ENCODE results near the gene PLD1. TPM values are rescaled to one million over a fixed set of nuclear protein-coding genes. Genes with fewer than 3 reads are reported as not detected.

PLD1 gene
- total RNA-seq, 2 donors from 2014 or later, result 9.5 to 15.9 TPM

DNA sequence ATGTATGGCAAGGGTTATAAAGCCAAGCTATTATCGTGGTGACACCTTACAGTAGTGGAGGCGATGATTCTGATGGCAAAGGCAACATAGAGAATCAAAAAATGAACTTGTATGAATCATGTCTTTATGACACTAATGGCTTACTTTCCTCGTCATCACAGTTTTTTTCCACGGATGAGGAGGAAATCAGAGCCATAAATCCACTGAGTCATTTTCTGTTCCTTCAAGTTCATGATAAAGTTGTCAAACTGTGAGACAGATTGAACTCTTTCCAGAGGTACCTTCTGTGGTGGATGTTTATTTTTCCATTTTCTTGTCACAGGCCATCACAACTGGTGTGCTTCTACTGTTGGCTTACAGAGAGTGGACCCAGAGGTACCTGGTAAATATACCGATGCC is 41.4 kb upstream of the PLD1 start:
- Mint-ChIP-seq H3K27ac (no peak overlapping the region), H3K4me3 (no peak overlapping the region), H3K27me3 (ENCODE audit: insufficient read depth) (no peaks in the 10 kb centered on the region), H3K9me3 (peaks cover 53% of the 10 kb centered on the region), H3K36me3 (ENCODE audit: low read depth) (peaks cover 9% of the 10 kb centered on the region), H3K4me1 (peaks cover 17% of the 10 kb centered on the region)
- DNase-seq, result no peak
- Histone ChIP-seq H3K9me3 (ENCODE audit: control insufficient read depth, low read length) (peaks cover 54% of the 10 kb centered on the region), H3K36me3 (ENCODE audit: control insufficient read depth, insufficient read depth, low read length) (no peaks in the 10 kb centered on the region), H3K27ac (ENCODE audit: low read depth, low read length) (peak overlapping the region; percentile 56), H3K4me1 (ENCODE audit: control insufficient read depth, insufficient read depth, low read length) (no peaks in the 10 kb centered on the region), H3K27me3 (ENCODE audit: control insufficient read depth, insufficient read depth, low read length, poor library complexity, severe bottlenecking) (no peaks in the 10 kb centered on the region), H3K4me3 (ENCODE audit: low read length) (peak overlapping the region; percentile 64), H3K9ac (ENCODE audit: extremely low read depth, low read length, poor library complexity, severe bottlenecking) (no peak overlapping the region)
- WGBS, 2 experiments (ENCODE audit: insufficient coverage in 1 of 2, insufficient read length in 1 of 2), result 87 to 88% methylated on average over 5 of the region's 5 CpGs
- TF ChIP-seq, protein P1, sequence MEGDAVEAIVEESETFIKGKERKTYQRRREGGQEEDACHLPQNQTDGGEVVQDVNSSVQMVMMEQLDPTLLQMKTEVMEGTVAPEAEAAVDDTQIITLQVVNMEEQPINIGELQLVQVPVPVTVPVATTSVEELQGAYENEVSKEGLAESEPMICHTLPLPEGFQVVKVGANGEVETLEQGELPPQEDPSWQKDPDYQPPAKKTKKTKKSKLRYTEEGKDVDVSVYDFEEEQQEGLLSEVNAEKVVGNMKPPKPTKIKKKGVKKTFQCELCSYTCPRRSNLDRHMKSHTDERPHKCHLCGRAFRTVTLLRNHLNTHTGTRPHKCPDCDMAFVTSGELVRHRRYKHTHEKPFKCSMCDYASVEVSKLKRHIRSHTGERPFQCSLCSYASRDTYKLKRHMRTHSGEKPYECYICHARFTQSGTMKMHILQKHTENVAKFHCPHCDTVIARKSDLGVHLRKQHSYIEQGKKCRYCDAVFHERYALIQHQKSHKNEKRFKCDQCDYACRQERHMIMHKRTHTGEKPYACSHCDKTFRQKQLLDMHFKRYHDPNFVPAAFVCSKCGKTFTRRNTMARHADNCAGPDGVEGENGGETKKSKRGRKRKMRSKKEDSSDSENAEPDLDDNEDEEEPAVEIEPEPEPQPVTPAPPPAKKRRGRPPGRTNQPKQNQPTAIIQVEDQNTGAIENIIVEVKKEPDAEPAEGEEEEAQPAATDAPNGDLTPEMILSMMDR (conservative IDR thresholded peaks at IDR 0.05), result no peak

DNA sequence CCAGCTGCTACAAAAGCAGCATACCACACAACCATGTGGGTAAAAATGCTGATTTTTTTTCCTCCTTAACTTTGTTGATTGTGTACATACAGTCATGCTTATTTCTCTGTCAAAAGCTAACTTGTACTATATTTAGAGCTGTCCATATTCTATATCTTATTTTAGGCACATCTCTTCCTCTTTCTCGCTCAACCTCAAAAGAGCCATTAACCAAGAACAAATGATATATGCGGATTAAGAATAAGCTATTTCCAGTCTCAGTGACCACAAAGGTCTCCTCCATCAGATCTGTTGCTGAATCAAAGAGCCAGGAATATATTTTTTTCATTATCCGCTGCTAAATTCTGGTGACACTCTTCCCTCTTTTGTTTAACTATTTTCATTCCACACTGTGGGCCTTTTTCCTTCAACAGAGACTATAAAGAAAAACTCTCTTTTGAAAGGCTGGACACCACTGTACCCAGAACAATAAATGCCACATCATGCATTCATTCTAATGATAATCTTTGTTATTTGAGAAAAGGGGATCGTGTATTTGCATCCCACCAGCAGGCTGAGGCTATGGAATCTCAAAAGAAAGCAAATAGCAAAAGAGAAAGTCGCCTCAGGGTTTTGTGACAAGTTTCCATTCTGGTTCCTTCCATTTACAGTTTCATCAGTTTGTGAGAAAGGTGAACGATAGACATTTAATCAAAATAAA is 40.8 kb upstream of the PLD1 start:
- no peak for DNase-seq
- H3K36me3 Mint-ChIP-seq (ENCODE audit: low read depth), result peaks cover 9% of the 10 kb centered on the region
- TF ChIP-seq, protein P1 (conservative IDR thresholded peaks at IDR 0.05), result no peak
- H3K9me3 ChIP-seq (ENCODE audit: control insufficient read depth, low read length), result peaks cover 49% of the 10 kb centered on the region
- no peaks in the 10 kb centered on the region for H3K27me3 ChIP-seq (ENCODE audit: control insufficient read depth, insufficient read depth, low read length, poor library complexity, severe bottlenecking)
- H3K4me3 ChIP-seq (ENCODE audit: low read length), result peak overlapping the region; percentile 64
- H3K36me3 ChIP-seq (ENCODE audit: control insufficient read depth, insufficient read depth, low read length), result no peaks in the 10 kb centered on the region
- H3K9me3 Mint-ChIP-seq, result peaks cover 48% of the 10 kb centered on the region
- H3K27ac Mint-ChIP-seq, result no peak overlapping the region
- peak overlapping the region; percentile 56 for H3K27ac ChIP-seq (ENCODE audit: low read depth, low read length)
- H3K4me1 Mint-ChIP-seq, result peaks cover 18% of the 10 kb centered on the region
- H3K9ac ChIP-seq (ENCODE audit: extremely low read depth, low read length, poor library complexity, severe bottlenecking), result no peak overlapping the region
- WGBS, 2 experiments (ENCODE audit: insufficient coverage in 1 of 2, insufficient read length in 1 of 2), result 86 to 87% methylated on average over 5 to 6 of the region's 6 CpGs
- no peaks in the 10 kb centered on the region for H3K27me3 Mint-ChIP-seq (ENCODE audit: insufficient read depth)
- H3K4me1 ChIP-seq (ENCODE audit: control insufficient read depth, insufficient read depth, low read length), result no peaks in the 10 kb centered on the region
- no peak overlapping the region for H3K4me3 Mint-ChIP-seq

GRCh38 chr3:171850320-171850959 is 40.2 kb upstream of the PLD1 start:
- H3K9me3 Mint-ChIP-seq, result peaks cover 47% of the 10 kb centered on the region
- peaks cover 9% of the 10 kb centered on the region for H3K36me3 Mint-ChIP-seq (ENCODE audit: low read depth)

More at GRCh38 chr3:171850320-171850959, 40.2 kb upstream of the PLD1 start:
- peaks cover 18% of the 10 kb centered on the region for H3K4me1 Mint-ChIP-seq
- no peak for DNase-seq
- Histone ChIP-seq H3K9me3 (ENCODE audit: control insufficient read depth, low read length) (peaks cover 42% of the 10 kb centered on the region), H3K9ac (ENCODE audit: extremely low read depth, low read length, poor library complexity, severe bottlenecking) (no peak overlapping the region), H3K27ac (ENCODE audit: low read depth, low read length) (peak overlapping the region; percentile 49), H3K4me1 (ENCODE audit: control insufficient read depth, insufficient read depth, low read length) (no peaks in the 10 kb centered on the region), H3K36me3 (ENCODE audit: control insufficient read depth, insufficient read depth, low read length) (no peaks in the 10 kb centered on the region), H3K27me3 (ENCODE audit: control insufficient read depth, insufficient read depth, low read length, poor library complexity, severe bottlenecking) (no peaks in the 10 kb centered on the region), H3K4me3 (ENCODE audit: low read length) (peak overlapping the region; percentile 8)
- H3K4me3 Mint-ChIP-seq, result no peak overlapping the region
- 40 to 56% methylated on average over 1 to 5 of the region's 6 CpGs for WGBS, 2 experiments (ENCODE audit: insufficient coverage in 1 of 2, insufficient read length in 1 of 2)
- H3K27me3 Mint-ChIP-seq (ENCODE audit: insufficient read depth), result no peaks in the 10 kb centered on the region
- TF ChIP-seq, protein P1 (conservative IDR thresholded peaks at IDR 0.05), result no peak
- H3K27ac Mint-ChIP-seq, result peak overlapping the region; percentile 17

Data from endodermal cell (in vitro differentiated cells).